GM18951 (cell line): ENCODE results near the gene INHBB.

Source experiments
- POLR2A ChIP-seq: IDR thresholded peaks from 4 replicates; pipeline ENCODE4 v1.6.1; 2011; ENCODE audit warnings: mild to moderate bottlenecking; ENCODE audit not compliant: insufficient read length, insufficient read depth; ENCODE audit errors: extremely low read depth
- in situ Hi-C: fragments of 300-500 bp; cut with MboI; formaldehyde crosslinking; loops from one replicate; pipeline ENCODE4 v1.12.0; 2022; ENCODE audit warnings: low sequenced_read_pairs, mixed read lengths, inconsistent platforms; ENCODE audit not compliant: unreplicated experiment

INHBB gene

GRCh38 chr2:120312076-120312475, 33.9 kb upstream of the INHBB start:
- TF ChIP-seq POLR2A = no peak
- in situ Hi-C loops = no loop called here

- TF ChIP-seq POLR2A = no peak
- in situ Hi-C loops = no loop called here
These were observed 32.9 kb upstream of the INHBB start for GRCh38 chr2:120312860-120313694.

GRCh38 chr2:120313695-120314615, 32.0 kb upstream of the INHBB start:
- in situ Hi-C loops = no loop called here
- TF ChIP-seq POLR2A = no peak

GRCh38 chr2:120314690-120315366, 31.1 kb upstream of the INHBB start:
- in situ Hi-C loops = no loop called here
- no peak for TF ChIP-seq POLR2A

- no peak for TF ChIP-seq POLR2A
- in situ Hi-C loops = no loop called here
These were observed 30.4 kb upstream of the INHBB start for GRCh38 chr2:120315367-120316033.

- no peak for TF ChIP-seq POLR2A
- in situ Hi-C loops = no loop called here
These were observed 29.9 kb upstream of the INHBB start for GRCh38 chr2:120316071-120316470.

- TF ChIP-seq POLR2A = no peak
- in situ Hi-C loops = no loop called here
These were observed 29.3 kb upstream of the INHBB start for GRCh38 chr2:120316528-120317179.

- no peak for TF ChIP-seq POLR2A
- in situ Hi-C loops = no loop called here
These were observed 28.8 kb upstream of the INHBB start for GRCh38 chr2:120317180-120317533.

GRCh38 chr2:120317916-120318315, 28.0 kb upstream of the INHBB start:
- no peak for TF ChIP-seq POLR2A
- in situ Hi-C loops = no loop called here

GRCh38 chr2:120318626-120319025, 27.3 kb upstream of the INHBB start:
- in situ Hi-C loops = no loop called here
- no peak for TF ChIP-seq POLR2A

- no peak for TF ChIP-seq POLR2A
- in situ Hi-C loops = no loop called here
These were observed 26.8 kb upstream of the INHBB start for GRCh38 chr2:120319123-120319522.

GRCh38 chr2:120319686-120320317, 26.1 kb upstream of the INHBB start:
- no peak for TF ChIP-seq POLR2A

More at GRCh38 chr2:120319686-120320317, 26.1 kb upstream of the INHBB start:
- in situ Hi-C loops = no loop called here
